HG03103 (cell line): ENCODE data around the gene LAMA3.

Experiments
- ATAC-seq: cut with Tn5 transposase; IDR thresholded peaks from one replicate; pipeline ENCODE4 v1.9.1; 2021; ENCODE audit warnings: low read depth; ENCODE audit not compliant: unreplicated experiment

The LAMA3 gene

GRCh38 chr18:23871410-23871809, 182.2 kb downstream of the LAMA3 start:
- peak; percentile 75 for ATAC-seq

DNA sequence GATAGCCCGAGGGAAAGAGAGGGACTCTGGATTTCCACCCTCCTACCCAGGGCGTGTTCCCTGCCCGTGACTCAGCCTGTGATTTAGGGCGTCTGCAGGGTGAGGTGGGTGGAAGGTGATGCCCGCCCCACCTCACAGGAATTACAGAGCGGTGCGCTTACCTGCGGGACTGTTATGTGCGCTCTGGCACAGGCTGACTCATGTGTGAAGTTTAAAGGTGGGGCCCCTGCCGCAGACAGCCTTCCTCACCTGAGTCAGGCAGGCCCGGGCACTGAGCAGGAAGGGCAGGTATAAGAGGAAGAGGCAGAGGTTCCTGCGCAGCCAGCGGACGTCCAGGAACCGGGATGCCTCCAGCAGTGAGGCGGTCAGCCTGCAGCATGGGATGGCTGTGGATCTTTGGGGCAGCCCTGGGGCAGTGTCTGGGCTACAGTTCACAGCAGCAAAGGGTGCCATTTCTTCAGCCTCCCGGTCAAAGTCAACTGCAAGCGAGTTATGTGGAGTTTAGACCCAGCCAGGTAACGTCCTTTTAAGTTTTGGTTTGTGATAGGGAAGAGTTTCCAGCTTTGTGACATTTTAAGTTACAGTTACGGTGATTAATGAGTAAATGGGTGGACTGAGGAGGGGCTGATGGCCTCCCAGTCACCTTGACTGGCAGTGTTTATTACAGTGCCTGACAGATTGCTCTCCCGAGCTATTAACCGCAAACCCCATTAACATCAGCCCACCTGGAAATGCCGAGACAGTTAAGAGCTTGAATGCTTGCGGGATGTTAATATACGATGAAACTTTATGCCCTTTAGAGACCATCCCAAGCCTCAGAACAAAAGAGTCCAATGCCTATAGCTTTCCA, 183.7 kb downstream of the LAMA3 start:
- ATAC-seq: no peak

GRCh38 chr18:23875966-23876895, 187.0 kb downstream of the LAMA3 start:
- no peak for ATAC-seq

DNA sequence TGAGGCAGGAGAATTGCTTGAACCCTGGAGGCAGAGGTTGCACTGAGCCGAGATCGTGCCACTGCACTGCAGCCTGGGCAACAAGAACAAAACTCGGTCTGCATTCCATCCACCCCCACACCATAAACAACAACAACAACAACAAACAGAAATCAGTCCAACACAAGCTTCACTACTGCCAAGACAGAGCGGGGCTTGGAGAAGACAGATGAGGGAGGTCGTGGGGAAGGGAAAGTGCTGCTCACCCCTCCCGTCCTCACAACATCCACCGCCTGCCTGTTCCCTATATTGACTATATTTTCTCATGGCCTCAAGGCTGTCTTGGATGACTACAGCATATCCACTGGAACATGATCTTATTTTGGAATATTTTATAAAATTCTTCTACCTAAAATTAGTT, 187.7 kb downstream of the LAMA3 start:
- ATAC-seq: no peak

- ATAC-seq: no peak
These were observed 188.1 kb downstream of the LAMA3 start for GRCh38 chr18:23877371-23877770.

- no peak for ATAC-seq
These were observed 189.2 kb downstream of the LAMA3 start for GRCh38 chr18:23878336-23878900.

- no peak for ATAC-seq
These were observed 189.9 kb downstream of the LAMA3 start for GRCh38 chr18:23879126-23879525.

GRCh38 chr18:23879544-23879943, 190.3 kb downstream of the LAMA3 start:
- no peak for ATAC-seq

- ATAC-seq: no peak
These were observed 190.8 kb downstream of the LAMA3 start for GRCh38 chr18:23879966-23880565.

- no peak for ATAC-seq
These were observed 191.8 kb downstream of the LAMA3 start for GRCh38 chr18:23880931-23881617.

- no peak for ATAC-seq
These were observed 192.5 kb downstream of the LAMA3 start for GRCh38 chr18:23881778-23882177.

GRCh38 chr18:23882616-23883276, 193.5 kb downstream of the LAMA3 start:
- no peak for ATAC-seq

DNA sequence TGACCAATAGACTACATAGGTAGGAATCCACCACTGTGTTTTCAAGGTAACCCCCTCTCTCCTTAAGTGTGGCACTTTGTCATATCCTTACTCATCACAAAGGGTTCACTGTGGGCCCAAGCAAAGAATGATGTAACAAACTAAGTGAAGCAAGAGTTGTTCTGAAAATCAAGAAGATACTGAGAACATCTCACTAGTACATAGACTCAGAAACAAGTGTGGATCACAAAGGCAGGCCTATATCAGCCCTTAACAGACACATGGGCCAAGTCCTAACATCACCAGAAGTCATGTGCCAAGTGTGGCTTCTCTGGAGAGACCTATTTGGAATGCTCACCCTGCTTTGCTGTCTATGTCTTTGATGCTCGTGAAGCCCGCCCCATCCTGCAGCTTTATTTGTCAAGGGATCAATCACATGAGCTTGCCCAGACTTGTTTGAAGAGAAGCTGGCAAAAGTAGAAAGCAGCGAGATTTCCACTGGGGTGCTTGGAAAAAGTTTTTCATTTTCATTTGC, 194.1 kb downstream of the LAMA3 start:
- ATAC-seq: no peak

DNA sequence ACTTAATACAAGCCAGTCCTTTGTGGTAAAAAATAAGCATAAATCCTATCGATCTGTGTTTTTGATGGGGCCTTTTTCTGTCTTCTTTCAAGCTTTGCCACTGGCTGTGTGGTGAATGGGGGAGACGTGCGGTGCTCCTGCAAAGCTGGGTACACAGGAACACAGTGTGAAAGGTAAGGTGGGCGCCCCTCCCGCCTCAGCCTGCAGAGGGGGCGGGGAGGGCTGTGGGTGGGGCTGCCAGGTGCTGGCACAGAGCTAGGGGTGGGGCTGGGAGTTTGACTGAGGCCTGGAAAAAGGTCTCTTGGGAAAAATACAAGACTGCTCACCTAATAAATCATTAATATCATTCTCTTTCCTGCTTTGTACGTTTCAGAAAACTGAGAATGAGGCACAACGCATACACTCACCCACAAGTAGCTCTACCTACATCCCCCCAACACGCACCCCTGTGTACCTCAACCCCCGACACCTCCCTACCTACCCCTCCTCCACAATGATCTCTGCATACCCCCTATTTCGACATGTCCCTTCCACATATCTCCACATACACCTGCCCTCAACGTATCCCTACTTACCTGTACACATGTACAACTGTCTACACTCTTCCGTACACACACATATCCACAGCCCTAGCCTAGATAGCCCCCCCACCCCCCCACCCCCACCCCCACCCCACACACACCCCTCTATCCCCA, 195.6 kb downstream of the LAMA3 start:
- ATAC-seq: no peak

DNA sequence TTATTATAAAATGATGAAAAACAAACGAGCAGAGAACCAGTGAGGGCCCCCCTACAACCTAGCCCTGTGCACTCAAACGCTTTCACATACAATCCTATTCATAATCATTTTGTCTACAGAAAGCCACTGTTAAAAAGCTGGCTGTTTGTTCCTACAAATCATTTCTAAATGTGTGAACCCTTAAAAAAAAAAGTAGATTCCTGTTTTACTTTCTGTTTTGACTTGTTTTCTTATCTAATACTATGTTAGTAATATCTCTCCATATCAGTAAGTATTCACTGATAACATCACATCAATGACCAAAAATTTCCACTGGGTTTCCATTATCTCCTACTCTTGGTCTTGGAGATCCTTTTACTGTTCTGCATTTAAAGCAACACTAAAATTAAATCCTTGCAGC, 196.5 kb downstream of the LAMA3 start:
- ATAC-seq: no peak

- ATAC-seq: no peak
These were observed 197.8 kb downstream of the LAMA3 start for GRCh38 chr18:23887035-23887434.

DNA sequence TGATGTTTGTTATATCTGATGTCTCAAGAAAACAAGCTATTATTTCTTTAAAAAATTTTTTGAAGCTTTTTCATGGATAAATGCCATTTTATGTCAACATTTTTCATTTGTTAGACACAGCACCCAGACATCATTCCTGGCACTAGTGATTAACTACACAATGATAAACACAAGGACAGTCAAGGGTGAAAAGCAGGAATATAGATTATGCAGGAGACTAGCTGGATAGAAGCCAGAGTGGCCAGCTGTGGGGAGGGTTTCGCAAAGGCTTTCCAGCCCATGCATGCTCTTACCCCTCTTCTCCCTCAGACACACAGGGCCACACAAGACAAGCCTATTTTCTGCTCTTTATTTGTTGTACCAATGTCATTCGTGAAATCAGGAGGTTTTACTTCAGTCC, 198.2 kb downstream of the LAMA3 start:
- ATAC-seq: no peak

GRCh38 chr18:23888881-23889280, 199.6 kb downstream of the LAMA3 start:
- no peak for ATAC-seq

DNA sequence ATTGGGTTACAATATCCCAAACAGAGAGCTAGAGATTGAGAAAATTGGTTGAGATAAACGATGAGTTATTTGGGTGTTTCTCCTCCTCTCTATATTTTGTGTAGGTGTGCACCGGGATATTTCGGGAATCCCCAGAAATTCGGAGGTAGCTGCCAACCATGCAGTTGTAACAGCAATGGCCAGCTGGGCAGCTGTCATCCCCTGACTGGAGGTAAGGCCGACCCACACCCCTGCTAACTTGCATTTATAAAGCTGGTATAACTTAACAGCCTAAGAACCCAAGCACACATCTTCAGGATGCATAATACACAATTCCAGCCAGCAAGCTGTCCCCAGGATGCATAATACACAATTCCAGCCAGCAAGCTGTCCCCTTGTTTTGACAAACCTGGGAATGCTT, 200.7 kb downstream of the LAMA3 start:
- ATAC-seq: no peak
